ENCODE data around the gene ARL10.

The ARL10 gene

GRCh38 chr5:176415952-176416924, 51.0 kb downstream of the ARL10 start, which contains the start of gene CLTB (continued):
- TF ChIP-seq ZNF692 (tag by site-specific recombination; IDR thresholded peaks at IDR 0.05) = peak; percentile 92
- no peak for TF ChIP-seq ZNF623 (tag by site-specific recombination; IDR thresholded peaks at IDR 0.05)
- peak; percentile 95 for TF ChIP-seq ZBTB8A (tag by site-specific recombination; IDR thresholded peaks at IDR 0.05)
- TF ChIP-seq ZFP37 (tag by site-specific recombination; IDR thresholded peaks at IDR 0.05) = no peak
- TF ChIP-seq ZNF670 (tag by site-specific recombination; IDR thresholded peaks at IDR 0.05; ENCODE audit: low read depth) = no peak
- no peak for TF ChIP-seq ZNF26 (tag by site-specific recombination; IDR thresholded peaks at IDR 0.05)
- peak; percentile 18; the same call in 1 of the 2 replicates for TF ChIP-seq ZNF513 (tag by site-specific recombination; IDR thresholded peaks at IDR 0.05)
- peak; percentile 47; the same call in 1 of the 2 replicates for TF ChIP-seq ZNF423 (tag by site-specific recombination; IDR thresholded peaks at IDR 0.05)
- TF ChIP-seq CTCF (tag by site-specific recombination; IDR thresholded peaks at IDR 0.05) = peak; percentile 75
- TF ChIP-seq ZNF843 (tag by site-specific recombination; IDR thresholded peaks at IDR 0.05) = no peak
- TF ChIP-seq MEIS1 (CRISPR knock-in tag; IDR thresholded peaks at IDR 0.05; ENCODE audit: borderline replicate concordance) = peak; percentile 20; the same call in 1 of the 2 replicates
- no peak for TF ChIP-seq ZNF292 (tag by site-specific recombination; IDR thresholded peaks at IDR 0.05; ENCODE audit: borderline replicate concordance, low read depth)
- peak; percentile 81 for TF ChIP-seq ZFHX2 (tag by site-specific recombination; conservative IDR thresholded peaks at IDR 0.05)
- peak; percentile 57 for TF ChIP-seq PBX3 (CRISPR knock-in tag; IDR thresholded peaks at IDR 0.05)
- no peak for TF ChIP-seq ZBTB11 (tag by site-specific recombination; conservative IDR thresholded peaks at IDR 0.05; ENCODE audit: low read depth)
- TF ChIP-seq ZBTB6 (tag by site-specific recombination; IDR thresholded peaks at IDR 0.05) = no peak
- peak; percentile 58; the same call in 1 of the 2 replicates for TF ChIP-seq YY1 (tag by site-specific recombination; IDR thresholded peaks at IDR 0.05)
- TF ChIP-seq ZNF184 (tag by site-specific recombination; IDR thresholded peaks at IDR 0.05) = peak; percentile 62; the same call in 1 of the 2 replicates
- TF ChIP-seq ZNF660 (tag by site-specific recombination; IDR thresholded peaks at IDR 0.05) = peak; percentile 93
- peak; percentile 58; the same call in 1 of the 2 replicates for TF ChIP-seq ZNF341 (tag by site-specific recombination; IDR thresholded peaks at IDR 0.05; ENCODE audit: low read depth)
- TF ChIP-seq ATF2 (tag by site-specific recombination; IDR thresholded peaks at IDR 0.05; ENCODE audit: low read depth) = 0 out of 2 replicates have a peak, but pooled peaks have one; percentile 23
- peak; percentile 90; the same call in 1 of the 2 replicates for TF ChIP-seq TRIM28 (IDR thresholded peaks at IDR 0.05; ENCODE audit: borderline replicate concordance, low read length)
- TF ChIP-seq ZNF596 (tag by site-specific recombination; IDR thresholded peaks at IDR 0.05) = peak; percentile 35; the same call in 1 of the 2 replicates

Measured in HEK293 (cell line).